OCI-LY3 (cell line): Measurements from ENCODE around the gene PPP1R15A.
"Not testable (repeated sequence)": the region's sequence is repeated elsewhere in the genome, so short reads cannot be mapped to it uniquely, and the experiment has no call there.

Experiments used
- H2AFZ ChIP-seq: fragments of 200-600, 300-600 bp; shearing (Covaris generic); 2 replicates; pipeline ENCODE4 v1.6.0; 2014; ENCODE audit warnings: antibody characterized with exemption, low read depth, low read length
- H3K27ac ChIP-seq: fragments of 200-600, 300-600 bp; sonication (generic); 2 replicates; pipeline ENCODE4 v1.5.1; 2014; ENCODE audit warnings: mild to moderate bottlenecking, low read length, moderate library complexity, mixed read lengths
- H3K27me3 ChIP-seq: fragments of 200-600, 300-600 bp; sonication (generic); 2 replicates; pipeline ENCODE4 v1.6.1; 2014; ENCODE audit warnings: low read depth, low read length, mixed read lengths
- H3K36me3 ChIP-seq: fragments of 200-600, 300-600 bp; sonication (generic); replicated peaks from 2 replicates; pipeline ENCODE3; 2014; ENCODE audit warnings: low read depth, low read length, mixed read lengths
- H3K4me1 ChIP-seq: fragments of 300-600, 200-600 bp; sonication (generic); 2 replicates; pipeline ENCODE4 v1.6.1; 2014; ENCODE audit warnings: low read length, mixed read lengths
- H3K4me2 ChIP-seq: fragments of 200-600, 300-600 bp; sonication (generic); 2 replicates; pipeline ENCODE4 v1.6.1; 2014; ENCODE audit warnings: low read length, mixed read lengths
- H3K4me3 ChIP-seq: fragments of 300-600, 200-600 bp; sonication (generic); 2 replicates; pipeline ENCODE4 v1.5.1; 2014; ENCODE audit warnings: antibody characterized with exemption, mild to moderate bottlenecking, low read length, moderate library complexity
- H3K79me2 ChIP-seq: fragments of 300-600, 200-600 bp; shearing (Covaris generic); 2 replicates; pipeline ENCODE4 v1.6.1; 2014; ENCODE audit warnings: mild to moderate bottlenecking, low read length, mixed read lengths
- H3K9ac ChIP-seq: fragments of 300-600, 200-600 bp; shearing (Covaris generic); 2 replicates; pipeline ENCODE4 v1.6.0; 2014; ENCODE audit warnings: mild to moderate bottlenecking, low read length, moderate library complexity
- H3K9me3 ChIP-seq: fragments of 200-600, 300-600 bp; shearing (Covaris generic); 2 replicates; pipeline ENCODE4 v1.6.1; 2014; ENCODE audit warnings: low read length, mixed read lengths; ENCODE audit not compliant: insufficient read depth
- H4K20me1 ChIP-seq: fragments of 200-600, 300-600 bp; sonication (generic); 2 replicates; pipeline ENCODE4 v1.6.1; 2016; ENCODE audit warnings: low read length, mixed read lengths; ENCODE audit not compliant: insufficient read depth
- EZH2phosphoT487 ChIP-seq: fragments of 200-600 bp; shearing (Covaris generic); IDR thresholded peaks from 2 replicates; pipeline ENCODE4 v1.6.1; 2018; ENCODE audit warnings: antibody characterized with exemption, mixed run types, low read depth
- TF ChIP-seq, protein P1 (sequence below): fragments of 200-600, 300-600 bp; sonication (generic); IDR thresholded peaks from 2 replicates; pipeline ENCODE4 v1.5.1; 2014; ENCODE audit warnings: antibody characterized with exemption, low read length, low read depth

The PPP1R15A gene

DNA sequence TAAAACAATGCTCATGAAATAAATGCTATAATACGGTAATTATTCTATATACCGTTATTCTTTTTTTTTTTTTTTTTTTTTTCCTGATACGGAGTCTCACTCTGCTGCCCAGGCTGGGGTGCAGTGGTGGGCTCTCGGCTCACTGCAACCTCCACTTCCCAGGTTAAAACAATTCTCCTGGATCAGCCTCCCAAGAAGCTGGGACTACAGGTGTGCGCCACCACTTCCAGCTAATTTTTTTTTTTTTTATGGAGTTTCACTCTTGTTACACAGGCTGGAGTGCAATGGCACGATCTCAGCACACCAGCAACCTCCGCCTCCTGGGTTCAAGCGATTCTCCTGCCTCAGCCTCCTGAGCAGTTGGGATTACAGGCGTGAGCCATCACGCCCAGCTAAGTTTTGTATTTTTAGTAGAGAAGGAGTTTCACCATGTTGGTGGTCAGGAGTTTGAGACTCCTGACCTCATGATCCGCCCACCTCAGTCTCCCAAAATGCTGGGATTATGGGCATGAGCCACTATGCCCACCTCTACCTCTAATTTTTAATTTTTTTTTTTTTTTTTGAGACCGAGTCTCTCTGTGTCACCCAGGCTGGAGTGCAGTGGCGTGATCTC is 6.9 kb downstream of the PPP1R15A start:
- TF ChIP-seq EZH2phosphoT487, result no peak
- TF ChIP-seq, protein P1, sequence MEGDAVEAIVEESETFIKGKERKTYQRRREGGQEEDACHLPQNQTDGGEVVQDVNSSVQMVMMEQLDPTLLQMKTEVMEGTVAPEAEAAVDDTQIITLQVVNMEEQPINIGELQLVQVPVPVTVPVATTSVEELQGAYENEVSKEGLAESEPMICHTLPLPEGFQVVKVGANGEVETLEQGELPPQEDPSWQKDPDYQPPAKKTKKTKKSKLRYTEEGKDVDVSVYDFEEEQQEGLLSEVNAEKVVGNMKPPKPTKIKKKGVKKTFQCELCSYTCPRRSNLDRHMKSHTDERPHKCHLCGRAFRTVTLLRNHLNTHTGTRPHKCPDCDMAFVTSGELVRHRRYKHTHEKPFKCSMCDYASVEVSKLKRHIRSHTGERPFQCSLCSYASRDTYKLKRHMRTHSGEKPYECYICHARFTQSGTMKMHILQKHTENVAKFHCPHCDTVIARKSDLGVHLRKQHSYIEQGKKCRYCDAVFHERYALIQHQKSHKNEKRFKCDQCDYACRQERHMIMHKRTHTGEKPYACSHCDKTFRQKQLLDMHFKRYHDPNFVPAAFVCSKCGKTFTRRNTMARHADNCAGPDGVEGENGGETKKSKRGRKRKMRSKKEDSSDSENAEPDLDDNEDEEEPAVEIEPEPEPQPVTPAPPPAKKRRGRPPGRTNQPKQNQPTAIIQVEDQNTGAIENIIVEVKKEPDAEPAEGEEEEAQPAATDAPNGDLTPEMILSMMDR, result no peak
- Histone ChIP-seq H3K79me2 (peaks cover 27% of the 10 kb centered on the region), H3K9me3 (peaks cover 11% of the 10 kb centered on the region), H3K27me3 (no peaks in the 10 kb centered on the region), H3K36me3 (peaks cover 43% of the 10 kb centered on the region), H3K4me3 (no peak overlapping the region), H2AFZ (no peak overlapping the region), H3K4me2 (no peak overlapping the region), H3K9ac (no peak overlapping the region), H3K4me1 (peaks cover 43% of the 10 kb centered on the region), H4K20me1 (peaks cover 1% of the 10 kb centered on the region; the same call in 1 of the 2 replicates), H3K27ac (no peak overlapping the region)

DNA sequence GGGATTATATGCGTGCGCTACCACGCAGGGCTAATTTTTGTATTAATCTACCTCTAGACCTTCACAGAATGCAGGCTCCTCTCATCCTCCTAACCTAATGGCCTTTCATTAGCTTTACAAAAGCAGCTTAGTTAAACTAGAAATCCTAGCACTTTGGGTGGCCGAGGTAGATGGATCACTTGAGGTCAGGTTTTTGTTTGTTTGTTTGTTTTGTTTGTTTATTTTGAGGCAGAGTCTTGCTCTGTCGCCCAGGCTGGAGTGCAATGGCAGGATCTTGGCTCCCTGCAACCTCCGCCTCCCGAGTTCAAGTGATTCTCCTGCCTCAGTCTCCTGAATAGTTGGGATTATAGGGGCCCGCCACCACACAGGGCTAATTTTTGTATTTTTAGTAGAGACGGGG is 7.5 kb downstream of the PPP1R15A start:
- not testable (repeated sequence) for H4K20me1 ChIP-seq, H2AFZ ChIP-seq, H3K4me3 ChIP-seq, H3K27ac ChIP-seq, H3K9ac ChIP-seq, H3K4me2 ChIP-seq, H3K27me3 ChIP-seq
- Histone ChIP-seq H3K9me3 (peaks cover 11% of the 10 kb centered on the region), H3K4me1 (peaks cover 39% of the 10 kb centered on the region), H3K79me2 (peaks cover 21% of the 10 kb centered on the region), H3K36me3 (peaks cover 37% of the 10 kb centered on the region)

DNA sequence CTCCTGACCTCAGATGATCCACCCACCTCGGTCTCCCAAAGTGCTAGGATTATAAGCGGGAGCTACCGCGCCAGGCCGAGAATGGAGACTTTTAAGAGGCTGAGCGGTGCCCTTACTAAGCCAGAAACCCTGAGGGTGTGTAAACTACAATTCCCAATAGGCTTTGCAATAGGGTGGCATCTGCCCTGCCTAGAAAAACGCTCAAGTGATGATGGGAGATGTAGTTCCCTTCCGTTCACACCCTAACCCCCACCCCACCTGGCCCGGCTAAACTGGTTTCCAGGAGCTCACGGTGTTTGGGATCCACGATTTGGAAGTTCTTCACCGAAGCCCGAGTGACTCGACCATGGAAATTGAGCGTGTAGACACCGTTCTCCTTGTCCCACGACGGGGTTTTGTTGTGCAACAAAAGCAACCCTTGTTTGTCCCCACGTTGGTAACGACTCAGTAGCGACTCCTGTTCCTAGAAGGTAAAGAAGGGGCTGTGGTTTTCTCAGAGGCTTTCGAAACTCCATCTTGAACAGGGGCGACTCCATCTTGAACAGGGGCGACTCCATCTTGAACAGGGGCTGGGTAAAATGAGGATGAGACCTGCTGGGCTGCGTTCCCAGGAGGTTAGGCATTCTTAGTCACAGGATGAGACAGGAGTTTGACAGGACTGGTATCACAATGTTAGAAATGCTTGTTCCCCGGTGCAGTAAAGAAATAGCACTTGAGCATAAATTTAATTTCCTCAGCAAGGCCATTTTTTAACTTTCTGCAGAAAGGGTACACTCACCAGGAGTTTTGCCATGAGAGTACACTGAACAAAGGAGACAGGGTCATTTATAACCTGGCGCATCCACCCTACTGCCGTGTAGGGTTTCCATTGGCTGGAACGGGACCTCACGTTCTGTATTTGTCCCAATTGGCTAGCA is 9.8 kb downstream of the PPP1R15A start:
- Histone ChIP-seq H3K36me3 (peaks cover 29% of the 10 kb centered on the region), H3K9me3 (peaks cover 11% of the 10 kb centered on the region), H3K4me2 (no peak overlapping the region), H3K9ac (no peak overlapping the region), H3K79me2 (peaks cover 4% of the 10 kb centered on the region), H3K27ac (peak overlapping the region; percentile 75), H3K4me3 (no peak overlapping the region), H4K20me1 (no peaks in the 10 kb centered on the region), H3K4me1 (peaks cover 46% of the 10 kb centered on the region), H3K27me3 (no peaks in the 10 kb centered on the region), H2AFZ (no peak overlapping the region)
- TF ChIP-seq, protein P1, result no peak
- TF ChIP-seq EZH2phosphoT487, result no peak

DNA sequence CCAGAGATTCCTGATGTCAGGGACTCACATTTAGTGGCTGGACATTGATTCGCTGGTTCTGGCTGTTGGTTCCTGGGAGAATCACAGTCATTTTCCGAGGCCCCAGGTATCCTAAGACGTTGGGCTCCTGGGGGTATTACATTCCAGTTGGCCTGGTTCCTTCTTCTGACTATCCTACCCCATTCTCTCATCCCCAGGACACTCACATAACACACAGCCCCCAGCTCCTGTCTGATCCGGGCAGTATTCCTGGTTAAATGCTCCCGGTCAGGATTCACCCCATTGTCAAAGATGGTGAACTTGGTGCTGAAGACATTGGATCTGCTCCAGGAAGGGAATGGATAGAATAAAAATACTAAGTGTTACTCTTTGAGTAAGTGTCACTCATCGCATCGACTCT is 11.5 kb downstream of the PPP1R15A start:
- Histone ChIP-seq H3K4me2 (no peak overlapping the region), H3K27me3 (no peaks in the 10 kb centered on the region), H3K36me3 (peaks cover 20% of the 10 kb centered on the region), H3K4me1 (peaks cover 39% of the 10 kb centered on the region), H4K20me1 (no peaks in the 10 kb centered on the region), H3K4me3 (no peak overlapping the region), H3K9me3 (peaks cover 11% of the 10 kb centered on the region), H2AFZ (no peak overlapping the region), H3K27ac (no peak overlapping the region), H3K79me2 (no peaks in the 10 kb centered on the region), H3K9ac (no peak overlapping the region)
- TF ChIP-seq, protein P1, result no peak
- TF ChIP-seq EZH2phosphoT487, result no peak
